Measurements from ENCODE around the gene KANK2.
A peak's percentile ranks its signal among the peaks of the same experiment; 100 is the strongest.

KANK2 gene

GRCh38 chr19:11198175-11198534 is 810 bp upstream of the KANK2 start:
- Histone ChIP-seq H3K4me3 (ENCODE audit: low read depth, low read length, poor library complexity, severe bottlenecking) (peak overlapping the region; percentile 97), H3K4me2 (ENCODE audit: low read length) (peak overlapping the region; percentile 98), H4K20me1 (ENCODE audit: insufficient read depth, low read length) (no peaks in the 10 kb centered on the region), H3K36me3 (ENCODE audit: insufficient read depth, low read length) (peaks cover 17% of the 10 kb centered on the region), H3F3A (ENCODE audit: insufficient read depth, low read length) (no peaks in the 10 kb centered on the region), H3K9ac (ENCODE audit: low read length) (peak overlapping the region; percentile 98; the same call in 1 of the 2 replicates), H3K4me1 (ENCODE audit: insufficient read depth, low read length, severe bottlenecking) (peaks cover 64% of the 10 kb centered on the region), H3K9me3 (ENCODE audit: low read length) (no peaks in the 10 kb centered on the region), H3K27me3 (ENCODE audit: insufficient read depth, low read length) (no peaks in the 10 kb centered on the region), H3K79me2 (ENCODE audit: insufficient read depth, low read length) (no peaks in the 10 kb centered on the region), H3K9me2 (ENCODE audit: low read depth, low read length) (no peaks in the 10 kb centered on the region), H3K27ac (ENCODE audit: low read depth, low read length, poor library complexity, severe bottlenecking) (peak overlapping the region; percentile 50), H2AFZ (ENCODE audit: low read length) (no peak overlapping the region)
- TF ChIP-seq CTCF (IDR thresholded peaks at IDR 0.05; ENCODE audit: low read length) (0 out of 2 replicates have a peak, but pooled peaks have one; percentile 2), EZH2 (IDR thresholded peaks at IDR 0.05; ENCODE audit: borderline replicate concordance, low read length) (no peak)

DNA sequence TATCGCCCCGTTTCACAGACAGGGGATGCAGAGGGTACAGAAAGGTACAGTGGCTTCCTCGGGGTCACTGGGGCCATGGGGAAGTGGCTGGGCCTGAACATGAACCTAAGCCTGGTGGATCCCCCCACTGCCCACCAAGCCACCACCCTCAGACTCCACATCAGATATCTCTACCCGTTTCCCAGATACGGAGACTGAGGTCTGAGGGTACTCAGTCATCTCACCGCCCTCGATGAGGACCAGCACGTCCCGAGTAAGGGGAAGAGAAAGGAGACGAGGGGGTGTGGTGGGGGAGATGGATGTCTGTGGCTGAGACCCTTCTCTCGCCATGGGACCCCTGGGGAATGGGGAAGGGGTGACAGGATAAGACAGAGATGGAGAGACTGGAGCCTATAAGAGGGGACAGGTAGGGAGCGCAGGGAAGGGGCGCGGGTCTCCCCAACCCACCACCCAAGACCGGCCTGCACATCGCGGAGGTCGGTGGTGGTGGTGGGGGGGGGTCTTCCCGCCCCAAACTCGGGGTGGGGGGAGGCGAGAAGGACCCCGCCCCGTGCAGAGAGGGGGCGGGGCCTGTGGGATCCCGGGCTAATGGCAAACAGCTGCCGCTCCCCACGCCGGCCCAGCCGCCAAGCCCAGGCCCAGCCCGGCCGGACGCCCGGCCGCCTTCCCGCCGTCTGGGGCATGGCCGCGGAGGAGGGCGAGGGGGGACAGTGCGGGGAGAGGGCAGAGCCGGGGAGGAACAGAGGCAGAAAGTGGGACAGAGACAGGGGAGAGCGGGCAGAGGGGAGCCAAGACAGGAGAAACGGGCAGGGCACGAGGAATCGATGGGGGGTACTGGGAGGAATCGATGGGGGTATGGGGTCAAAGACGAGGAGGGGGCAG is 698 bp downstream of the KANK2 start:
- Histone ChIP-seq H3K4me1 (ENCODE audit: insufficient read depth, low read length, severe bottlenecking) (peaks cover 76% of the 10 kb centered on the region), H2AFZ (ENCODE audit: low read length) (no peak overlapping the region), H4K20me1 (ENCODE audit: insufficient read depth, low read length) (no peaks in the 10 kb centered on the region), H3K27ac (ENCODE audit: low read depth, low read length, poor library complexity, severe bottlenecking) (peak overlapping the region; percentile 86), H3K79me2 (ENCODE audit: insufficient read depth, low read length) (no peaks in the 10 kb centered on the region), H3K4me3 (ENCODE audit: low read depth, low read length, poor library complexity, severe bottlenecking) (peak overlapping the region; percentile 97), H3K36me3 (ENCODE audit: insufficient read depth, low read length) (peaks cover 28% of the 10 kb centered on the region), H3K9me3 (ENCODE audit: low read length) (no peaks in the 10 kb centered on the region), H3F3A (ENCODE audit: insufficient read depth, low read length) (no peaks in the 10 kb centered on the region), H3K9me2 (ENCODE audit: low read depth, low read length) (no peaks in the 10 kb centered on the region), H3K4me2 (ENCODE audit: low read length) (peak overlapping the region; percentile 98), H3K9ac (ENCODE audit: low read length) (peak overlapping the region; percentile 98), H3K27me3 (ENCODE audit: insufficient read depth, low read length) (no peaks in the 10 kb centered on the region)
- TF ChIP-seq CTCF (IDR thresholded peaks at IDR 0.05; ENCODE audit: low read length) (no peak), EZH2 (IDR thresholded peaks at IDR 0.05; ENCODE audit: borderline replicate concordance, low read length) (no peak)

- Histone ChIP-seq H3K27me3 (ENCODE audit: insufficient read depth, low read length) (no peaks in the 10 kb centered on the region), H3K4me2 (ENCODE audit: low read length) (peak overlapping the region; percentile 98), H3K27ac (ENCODE audit: low read depth, low read length, poor library complexity, severe bottlenecking) (peak overlapping the region; percentile 86), H3K36me3 (ENCODE audit: insufficient read depth, low read length) (peaks cover 34% of the 10 kb centered on the region), H3K4me3 (ENCODE audit: low read depth, low read length, poor library complexity, severe bottlenecking) (peak overlapping the region; percentile 97), H3K79me2 (ENCODE audit: insufficient read depth, low read length) (no peaks in the 10 kb centered on the region), H3K9me2 (ENCODE audit: low read depth, low read length) (no peaks in the 10 kb centered on the region), H4K20me1 (ENCODE audit: insufficient read depth, low read length) (no peaks in the 10 kb centered on the region), H3K9ac (ENCODE audit: low read length) (peak overlapping the region; percentile 58), H3K4me1 (ENCODE audit: insufficient read depth, low read length, severe bottlenecking) (peaks cover 81% of the 10 kb centered on the region), H2AFZ (ENCODE audit: low read length) (no peak overlapping the region), H3F3A (ENCODE audit: insufficient read depth, low read length) (no peaks in the 10 kb centered on the region), H3K9me3 (ENCODE audit: low read length) (no peaks in the 10 kb centered on the region)
- TF ChIP-seq EZH2 (IDR thresholded peaks at IDR 0.05; ENCODE audit: borderline replicate concordance, low read length) (no peak), CTCF (IDR thresholded peaks at IDR 0.05; ENCODE audit: low read length) (no peak)
Observed at GRCh38 chr19:11195681-11196080, 1.7 kb downstream of the KANK2 start.

Measured in OCI-LY1 (cell line).